Natural killer cell treated with Interleukin-12 subunit alpha and Interleukin-12 subunit beta and Interleukin-15 and Interleukin-18, amount 100 ng/mL, for 72 hours (primary cell): ENCODE data around the gene CSRP3. TPM values are rescaled to one million over a fixed set of nuclear protein-coding genes. Genes with fewer than 3 reads are reported as not detected.

ENCODE experiments used
- ATAC-seq, 2 donors: fragments of 150-1000 bp; cut with Tn5 transposase in 1 of 2; sonication (Bioruptor Pico), chemical (Tn5 transposase) in 1 of 2; 2 replicates each; pipeline ENCODE4 v1.10.0; 2021
- DNase-seq: peaks from one replicate; pipeline ENCODE4 v3.0.0; 2022; ENCODE audit warnings: low spot score
- H3K27ac Mint-ChIP-seq, 2 donors: 1 replicate in 1 of 2; 2 replicates in 1 of 2; pipeline ENCODE4 v1.8.0; 2022; ENCODE audit warnings: mixed read lengths in 2 of 2, mild to moderate bottlenecking in 1 of 2, moderate library complexity in 1 of 2
- H3K27me3 Mint-ChIP-seq, 2 donors: 1 replicate in 1 of 2; 2 replicates in 1 of 2; pipeline ENCODE4 v1.8.0; 2022; ENCODE audit warnings: mixed read lengths in 2 of 2
- H3K36me3 Mint-ChIP-seq: one replicate; pipeline ENCODE4 v1.8.0; 2022; ENCODE audit warnings: mixed read lengths
- H3K4me1 Mint-ChIP-seq, 2 donors: 1 replicate in 1 of 2; 2 replicates in 1 of 2; pipeline ENCODE4 v1.8.0; 2022; ENCODE audit warnings: low read depth in 2 of 2, mixed read lengths in 2 of 2, mild to moderate bottlenecking in 1 of 2
- H3K4me3 Mint-ChIP-seq: one replicate; pipeline ENCODE4 v1.8.0; 2022; ENCODE audit warnings: mixed read lengths
- H3K9me3 Mint-ChIP-seq: 2 replicates; pipeline ENCODE4 v1.8.0; 2022; ENCODE audit warnings: mixed read lengths
- total RNA-seq, 2 donors: library from RNA; stranded (reverse); gene quantifications; one replicate each; pipeline ENCODE4 v1.2.3, GENCODE V29; 2022

CSRP3 gene
- total RNA-seq, 2 donors from 2014 or later = not detected

DNA sequence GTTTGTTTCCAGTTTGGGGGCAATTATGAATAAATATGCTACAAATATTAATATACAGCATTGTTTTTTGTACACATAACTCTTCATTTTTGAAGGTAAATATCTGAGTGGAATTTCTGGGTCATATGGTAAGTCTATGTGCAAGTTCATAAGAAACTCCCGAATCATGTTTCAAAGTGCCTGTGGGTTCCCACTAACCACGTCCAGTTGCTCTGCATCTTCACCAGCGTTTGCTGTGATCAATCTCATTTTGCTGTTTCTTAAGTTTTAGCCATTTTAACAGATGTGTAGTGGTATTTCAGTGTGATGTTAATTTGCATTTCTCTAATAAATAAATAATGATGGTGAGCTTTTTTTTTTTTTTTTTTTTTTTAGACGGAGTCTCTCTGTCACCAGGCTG lies 14.2 kb upstream of the CSRP3 start:
- Mint-ChIP-seq H3K27me3 (peaks cover 12 to 35% of the 10 kb centered on the region in 2 donors), H3K9me3 (no peaks in the 10 kb centered on the region), H3K27ac (no peak overlapping the region), H3K36me3 (no peaks in the 10 kb centered on the region), H3K4me1 (no peaks in the 10 kb centered on the region), H3K4me3 (no peak overlapping the region)
- no peak for ATAC-seq
- no peak for DNase-seq

DNA sequence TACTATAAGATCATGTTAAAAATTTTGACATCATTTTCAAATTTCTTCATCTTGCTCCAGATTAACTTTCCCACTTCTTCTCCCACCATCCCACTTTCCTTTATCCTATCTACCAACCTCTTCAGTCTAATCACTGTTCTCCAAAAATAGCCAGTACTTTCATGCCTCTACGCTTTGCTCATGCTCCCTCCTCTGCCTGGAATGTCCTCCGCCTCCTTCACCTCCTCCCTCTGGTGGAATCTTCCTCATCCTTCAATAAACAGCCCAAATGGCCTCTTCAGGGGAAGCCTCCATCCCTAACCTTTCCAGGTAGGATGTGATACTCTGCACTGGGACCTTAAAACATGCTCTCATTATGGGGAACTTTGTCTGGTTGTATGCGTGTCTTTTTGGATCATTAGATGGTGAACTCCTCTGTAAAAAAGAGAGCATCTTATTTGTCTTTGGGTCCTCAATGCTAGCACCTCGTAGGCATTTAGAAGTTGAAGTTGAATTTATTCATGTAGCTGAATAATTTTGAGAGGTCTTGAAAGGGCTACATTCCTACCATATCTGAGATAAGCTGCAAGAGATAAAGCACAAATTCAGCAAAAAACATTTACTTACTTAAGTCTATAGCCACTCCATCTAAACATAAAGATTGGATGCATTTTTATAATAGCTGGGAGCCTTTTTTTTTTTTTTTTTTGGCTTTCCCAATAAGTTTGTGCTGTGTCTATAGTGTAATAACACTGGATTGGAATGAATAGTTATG lies 8.0 kb upstream of the CSRP3 start:
- Mint-ChIP-seq H3K36me3 (no peaks in the 10 kb centered on the region), H3K27ac (no peak overlapping the region), H3K27me3 (peaks cover 25 to 44% of the 10 kb centered on the region in 2 donors), H3K4me3 (no peak overlapping the region), H3K4me1 (no peaks in the 10 kb centered on the region), H3K9me3 (no peaks in the 10 kb centered on the region)
- no peak for ATAC-seq
- no peak for DNase-seq

DNA sequence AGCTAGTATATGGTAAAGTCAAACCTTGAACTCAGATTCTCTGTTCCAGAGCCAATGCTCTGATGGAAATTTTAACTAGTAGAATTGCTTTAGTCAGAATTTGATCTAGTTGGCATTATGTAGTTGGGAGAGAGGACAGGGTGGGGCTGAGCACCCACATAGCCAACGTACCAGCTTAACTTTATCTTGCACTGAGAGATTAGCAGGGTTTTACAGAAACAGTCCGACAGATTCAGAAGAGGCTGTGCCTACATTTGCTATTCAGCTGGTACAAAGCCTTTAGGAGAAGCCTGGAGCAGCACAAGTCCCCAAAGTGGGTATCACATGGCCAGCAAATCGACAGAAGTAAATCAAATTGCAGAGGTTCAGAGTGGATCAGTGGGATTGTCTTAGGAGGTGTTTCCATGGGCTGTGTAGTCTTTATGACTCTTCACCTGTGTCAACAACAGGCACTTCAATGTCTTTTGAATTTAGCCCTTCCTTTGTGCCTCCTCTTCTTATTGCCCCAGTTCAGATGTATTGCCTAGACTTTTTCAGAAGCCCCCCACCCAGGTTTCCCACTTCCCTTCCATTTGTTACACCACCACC lies 7.3 kb upstream of the CSRP3 start:
- no peak for ATAC-seq
- Mint-ChIP-seq H3K27me3 (peaks cover 20 to 37% of the 10 kb centered on the region in 2 donors), H3K27ac (no peak overlapping the region), H3K4me3 (no peak overlapping the region), H3K4me1 (no peaks in the 10 kb centered on the region), H3K36me3 (no peaks in the 10 kb centered on the region), H3K9me3 (no peaks in the 10 kb centered on the region)
- DNase-seq = no peak

DNA sequence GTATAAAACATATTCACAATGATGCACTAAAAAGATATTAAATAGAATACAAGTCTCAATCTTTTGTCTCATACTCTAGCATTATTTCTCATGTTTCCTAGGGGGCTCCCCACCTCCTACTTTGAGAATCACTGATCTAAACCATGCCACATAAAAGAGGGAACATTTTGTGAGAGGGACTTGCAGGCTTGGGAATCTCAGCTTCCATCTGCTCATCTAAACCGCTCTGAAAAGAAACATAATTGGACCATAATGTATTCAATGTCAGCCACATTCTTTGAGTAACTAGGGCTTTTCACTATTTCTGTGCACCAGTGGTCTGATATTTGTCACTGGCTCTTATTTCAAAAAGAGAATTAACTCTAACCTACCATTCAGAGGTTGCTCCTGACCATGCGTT lies 6.4 kb upstream of the CSRP3 start:
- Mint-ChIP-seq H3K36me3 (no peaks in the 10 kb centered on the region), H3K4me1 (no peaks in the 10 kb centered on the region), H3K27ac (no peak overlapping the region), H3K4me3 (no peak overlapping the region), H3K9me3 (no peaks in the 10 kb centered on the region), H3K27me3 (peaks cover 18 to 35% of the 10 kb centered on the region in 2 donors)
- no peak for ATAC-seq
- no peak for DNase-seq

GRCh38 chr11:19204836-19205235 lies 3.1 kb upstream of the CSRP3 start:
- DNase-seq = no peak
- Mint-ChIP-seq H3K36me3 (no peaks in the 10 kb centered on the region), H3K4me1 (no peaks in the 10 kb centered on the region), H3K9me3 (no peaks in the 10 kb centered on the region), H3K27me3 (peaks cover 18 to 20% of the 10 kb centered on the region in 2 donors), H3K4me3 (no peak overlapping the region), H3K27ac (no peak overlapping the region)
- no peak for ATAC-seq

DNA sequence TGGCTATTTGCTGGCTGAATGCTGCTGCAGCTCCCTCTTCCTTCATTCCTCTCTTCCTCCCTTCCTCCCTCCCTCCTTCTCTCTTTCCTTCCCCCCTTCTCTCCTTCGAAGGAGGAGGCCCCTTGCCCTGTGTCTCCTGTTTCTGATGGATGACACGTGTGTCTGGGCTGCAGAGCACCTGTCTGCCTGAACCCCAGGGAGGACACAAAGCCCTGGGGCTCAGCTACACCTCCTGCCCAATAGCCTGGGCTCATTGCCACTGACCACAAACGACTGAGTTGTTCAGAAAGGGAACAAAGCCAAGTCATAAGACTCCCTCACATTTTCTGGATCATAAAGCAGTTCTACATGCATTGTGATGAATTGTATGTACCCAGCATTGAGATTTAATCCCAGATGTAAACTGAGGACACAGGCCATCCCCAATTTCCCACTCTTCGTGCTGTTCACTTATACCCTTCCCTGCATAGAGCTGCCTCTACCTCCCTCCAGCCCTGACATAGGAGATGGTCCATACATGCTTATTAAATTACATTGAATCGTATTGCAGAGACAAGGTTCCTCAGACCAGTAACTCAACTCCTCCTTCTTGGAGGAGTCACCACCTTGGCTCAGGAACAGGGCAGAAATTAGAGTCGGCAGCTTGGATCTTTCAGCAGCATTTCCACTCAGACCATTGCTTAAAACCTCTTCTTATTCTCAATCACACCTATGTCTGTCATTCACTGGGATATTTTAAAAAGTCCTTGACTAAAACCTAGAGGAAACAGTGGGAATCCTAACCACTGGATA lies 1.2 kb downstream of the CSRP3 start:
- Mint-ChIP-seq H3K4me1 (no peaks in the 10 kb centered on the region), H3K36me3 (no peaks in the 10 kb centered on the region), H3K9me3 (no peaks in the 10 kb centered on the region), H3K4me3 (no peak overlapping the region), H3K27ac (no peak overlapping the region), H3K27me3 (peaks cover 0 to 8% of the 10 kb centered on the region in 2 donors)
- DNase-seq (no peak), ATAC-seq (no peak)

DNA sequence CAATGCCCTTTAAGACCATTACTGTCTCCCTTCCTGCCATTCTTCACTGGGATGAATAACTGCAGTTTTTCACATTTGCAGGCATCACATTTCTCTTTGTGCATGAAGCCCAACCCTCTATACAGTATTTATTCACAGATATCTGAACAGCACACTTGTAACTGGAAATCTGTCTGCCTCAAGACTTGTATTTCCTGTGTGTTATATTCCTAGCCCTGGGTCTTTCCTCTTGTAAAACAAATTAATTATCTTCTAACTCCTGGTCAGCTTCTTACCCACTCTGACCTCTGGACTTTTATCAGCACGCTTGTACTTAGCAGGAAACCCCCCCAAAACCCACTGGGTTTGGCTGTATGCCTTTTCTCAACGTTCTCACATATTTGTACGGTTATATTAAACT lies 2.0 kb downstream of the CSRP3 start:
- Mint-ChIP-seq H3K36me3 (no peaks in the 10 kb centered on the region), H3K27me3 (peaks cover 0 to 8% of the 10 kb centered on the region in 2 donors), H3K4me3 (no peak overlapping the region), H3K4me1 (no peaks in the 10 kb centered on the region), H3K27ac (no peak overlapping the region), H3K9me3 (no peaks in the 10 kb centered on the region)
- ATAC-seq (no peak), DNase-seq (no peak)

- H3K4me3 Mint-ChIP-seq = no peak overlapping the region
- ATAC-seq (no peak), DNase-seq (no peak)
- H3K4me1 Mint-ChIP-seq = no peaks in the 10 kb centered on the region
- H3K36me3 Mint-ChIP-seq = no peaks in the 10 kb centered on the region
- no peaks in the 10 kb centered on the region for H3K9me3 Mint-ChIP-seq
- peaks cover 0 to 8% of the 10 kb centered on the region in 2 donors for H3K27me3 Mint-ChIP-seq
- H3K27ac Mint-ChIP-seq = no peak overlapping the region
Measured at GRCh38 chr11:19199048-19199447, 2.7 kb downstream of the CSRP3 start.

DNA sequence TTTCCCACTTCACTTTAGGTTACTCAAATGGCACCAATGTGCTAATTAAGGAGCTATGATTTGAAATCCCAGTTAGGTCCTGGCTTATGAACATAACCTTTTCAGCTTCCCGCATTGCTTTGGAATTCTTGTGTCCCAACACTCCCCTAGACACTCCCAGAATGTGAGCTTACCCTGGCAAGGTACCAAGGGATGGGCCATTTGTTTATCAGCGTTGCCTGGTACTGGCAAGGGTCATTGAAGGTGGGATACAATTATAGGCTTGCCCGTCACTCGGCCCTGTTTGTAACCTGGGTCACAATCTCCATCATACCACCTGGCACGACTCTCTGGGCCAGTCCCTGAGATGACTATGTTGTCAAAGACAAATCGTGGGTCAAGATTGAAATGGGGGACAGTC lies 5.4 kb downstream of the CSRP3 start:
- no peak for ATAC-seq
- H3K4me1 Mint-ChIP-seq = no peaks in the 10 kb centered on the region
- H3K36me3 Mint-ChIP-seq = no peaks in the 10 kb centered on the region
- peaks cover 0 to 8% of the 10 kb centered on the region in 2 donors for H3K27me3 Mint-ChIP-seq
- H3K27ac Mint-ChIP-seq = no peak overlapping the region
- no peaks in the 10 kb centered on the region for H3K9me3 Mint-ChIP-seq
- no peak overlapping the region for H3K4me3 Mint-ChIP-seq
- no peak for DNase-seq

DNA sequence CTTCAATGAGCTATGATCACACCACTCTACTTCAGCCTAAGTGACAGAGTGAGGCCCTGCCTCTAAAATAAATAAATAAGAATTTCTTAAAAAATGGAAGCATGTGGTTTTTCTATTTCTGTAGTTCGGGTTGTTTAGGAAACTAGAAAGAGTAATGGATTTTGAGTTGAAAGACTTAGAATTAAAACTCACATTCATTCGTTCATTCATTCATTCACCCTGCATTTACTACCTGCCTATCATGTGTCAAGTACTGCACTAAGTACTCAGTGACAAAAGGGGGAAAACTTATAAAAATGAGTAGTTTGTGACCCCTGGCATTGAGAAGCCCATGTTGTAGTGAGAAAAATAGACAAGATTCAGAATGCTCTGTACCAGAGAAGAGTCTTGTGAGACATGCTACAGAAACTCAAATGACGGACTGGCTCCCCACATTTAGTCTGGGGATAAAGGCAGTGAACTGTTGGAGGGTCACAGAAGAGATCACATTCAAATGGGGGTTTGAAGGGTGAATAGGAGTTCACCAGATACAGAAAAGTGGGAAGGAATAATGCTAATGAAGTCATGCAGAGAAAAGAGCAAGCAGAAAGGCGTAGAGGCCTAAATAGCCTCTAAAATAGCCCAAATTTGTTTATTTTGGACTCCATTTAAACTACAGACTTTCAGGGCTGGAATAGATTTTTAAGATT lies 7.0 kb downstream of the CSRP3 start:
- no peaks in the 10 kb centered on the region for H3K4me1 Mint-ChIP-seq
- H3K27me3 Mint-ChIP-seq = peaks cover 0 to 3% of the 10 kb centered on the region in 2 donors

GRCh38 chr11:19193916-19194315 lies 7.9 kb downstream of the CSRP3 start:
- no peak overlapping the region for H3K27ac Mint-ChIP-seq
- no peaks in the 10 kb centered on the region for H3K4me1 Mint-ChIP-seq
- H3K4me3 Mint-ChIP-seq = no peak overlapping the region
- DNase-seq (no peak), ATAC-seq (no peak)
- no peaks in the 10 kb centered on the region for H3K9me3 Mint-ChIP-seq
- no peaks in the 10 kb centered on the region for H3K36me3 Mint-ChIP-seq
- H3K27me3 Mint-ChIP-seq = peaks cover 0 to 3% of the 10 kb centered on the region in 2 donors

More for the DNA sequence above, 7.0 kb downstream of the CSRP3 start:
- H3K4me3 Mint-ChIP-seq = no peak overlapping the region
- DNase-seq (no peak), ATAC-seq (no peak)
- no peaks in the 10 kb centered on the region for H3K36me3 Mint-ChIP-seq
- H3K27ac Mint-ChIP-seq = no peak overlapping the region
- H3K9me3 Mint-ChIP-seq = no peaks in the 10 kb centered on the region

- Mint-ChIP-seq H3K4me3 (no peak overlapping the region), H3K27me3 (no peaks in the 10 kb centered on the region), H3K9me3 (no peaks in the 10 kb centered on the region), H3K4me1 (no peaks in the 10 kb centered on the region), H3K36me3 (no peaks in the 10 kb centered on the region), H3K27ac (no peak overlapping the region)
- ATAC-seq (no peak), DNase-seq (no peak)
Measured at GRCh38 chr11:19191530-19192169, 10.1 kb downstream of the CSRP3 start.

DNA sequence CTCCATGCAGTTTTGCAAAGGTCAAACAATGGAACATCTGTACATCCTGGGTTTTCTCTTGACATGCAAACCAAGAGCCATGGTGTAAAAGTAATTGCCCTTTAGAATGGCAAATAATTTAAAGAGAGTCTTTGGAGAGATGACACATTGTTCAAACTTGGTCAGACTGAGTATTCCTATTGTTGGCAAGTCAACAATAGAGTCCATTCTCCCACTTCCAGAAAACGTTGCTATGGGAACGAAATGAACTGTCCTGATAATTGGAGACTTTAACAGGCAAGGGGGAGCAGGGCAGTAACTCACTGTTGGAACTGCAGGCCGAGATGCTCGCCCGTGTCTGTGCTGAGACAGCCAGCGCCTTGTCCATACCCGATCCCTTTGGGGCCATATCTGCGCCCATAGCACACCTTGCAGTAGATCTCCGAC lies 13.9 kb downstream of the CSRP3 start:
- no peak for ATAC-seq
- Mint-ChIP-seq H3K9me3 (no peaks in the 10 kb centered on the region), H3K27me3 (no peaks in the 10 kb centered on the region), H3K36me3 (no peaks in the 10 kb centered on the region), H3K27ac (no peak overlapping the region), H3K4me3 (no peak overlapping the region), H3K4me1 (no peaks in the 10 kb centered on the region)
- DNase-seq = no peak
